Mesenchymal stem cell (in vitro differentiated cells and primary cell): Measurements from ENCODE around the gene FLOT1.
"Not testable (repeated sequence)": the region's sequence is repeated elsewhere in the genome, so short reads cannot be mapped to it uniquely, and the experiment has no call there.

Experiments used
- DNase-seq: peaks from one replicate; pipeline ENCODE4 v3.0.0-alpha.2; 2013
- H2AFZ ChIP-seq: one replicate; pipeline ENCODE4 v1.6.1; 2013; ENCODE audit warnings: low read depth, mild to moderate bottlenecking, control low read depth, inconsistent platforms, low read length, moderate library complexity
- H2AK5ac ChIP-seq: 2 replicates; pipeline ENCODE4 v1.6.1; 2013; ENCODE audit warnings: low read length, moderate library complexity, mild to moderate bottlenecking, inconsistent platforms; ENCODE audit not compliant: severe bottlenecking
- H2BK120ac ChIP-seq: one replicate; pipeline ENCODE4 v1.6.1; 2013; ENCODE audit warnings: low read depth, mild to moderate bottlenecking, inconsistent platforms, low read length, moderate library complexity
- H2BK12ac ChIP-seq, 2 experiments: one replicate each; pipeline ENCODE4 v1.6.1; 2013; ENCODE audit warnings: inconsistent platforms in 2 of 2, low read length in 2 of 2, mild to moderate bottlenecking in 2 of 2, moderate library complexity in 2 of 2, control low read depth in 1 of 2
- H2BK15ac ChIP-seq: one replicate; pipeline ENCODE4 v1.6.1; 2013; ENCODE audit warnings: mild to moderate bottlenecking, low read depth, inconsistent platforms; ENCODE audit not compliant: poor library complexity, severe bottlenecking
- H2BK5ac ChIP-seq: 2 replicates; pipeline ENCODE4 v1.6.1; 2013; ENCODE audit warnings: low read depth, mild to moderate bottlenecking, low read length, control low read depth, inconsistent platforms; ENCODE audit not compliant: poor library complexity, severe bottlenecking
- H3K14ac ChIP-seq, 2 experiments: one replicate each; pipeline ENCODE4 v1.6.1; 2013; ENCODE audit warnings: inconsistent platforms in 2 of 2, low read length in 2 of 2, control low read depth in 1 of 2, mild to moderate bottlenecking in 1 of 2, moderate library complexity in 1 of 2
- H3K18ac ChIP-seq, 2 experiments: one replicate each; pipeline ENCODE4 v1.6.1; 2013; ENCODE audit warnings: inconsistent platforms in 2 of 2, low read length in 2 of 2, control low read depth in 1 of 2, low read depth in 1 of 2, mild to moderate bottlenecking in 1 of 2
- H3K23ac ChIP-seq, 2 experiments: one replicate each; pipeline ENCODE4 v1.6.1; 2013; ENCODE audit warnings: inconsistent platforms in 2 of 2, low read length in 2 of 2, mild to moderate bottlenecking in 2 of 2, moderate library complexity in 2 of 2, control low read depth in 1 of 2
- H3K27ac ChIP-seq: 2 replicates; pipeline ENCODE4 v1.5.1; 2013; ENCODE audit warnings: mild to moderate bottlenecking, moderate library complexity, low read length, control low read depth, inconsistent platforms; ENCODE audit not compliant: poor library complexity, severe bottlenecking
- H3K27me3 ChIP-seq, 2 experiments: 2 replicates each; pipeline versions ENCODE4 v1.6.1 to v1.7.0; 2013; ENCODE audit warnings: low read length in 2 of 2, mild to moderate bottlenecking in 2 of 2, moderate library complexity in 2 of 2, control low read depth in 1 of 2, inconsistent platforms in 1 of 2; ENCODE audit not compliant: control insufficient read depth in 1 of 2, insufficient read depth in 1 of 2
- H3K36me3 ChIP-seq, 2 experiments: 2 replicates each; pipeline versions ENCODE4 v1.6.1 to v1.7.0; 2013; ENCODE audit warnings: low read length in 2 of 2, control low read depth in 1 of 2, inconsistent platforms in 1 of 2, low read depth in 1 of 2, mild to moderate bottlenecking in 1 of 2; ENCODE audit not compliant: insufficient read depth in 2 of 2, control insufficient read depth in 1 of 2
- H3K4ac ChIP-seq, 2 experiments: one replicate each; pipeline ENCODE4 v1.6.1; 2013; ENCODE audit warnings: inconsistent platforms in 2 of 2, low read length in 2 of 2, mild to moderate bottlenecking in 2 of 2, moderate library complexity in 2 of 2, control low read depth in 1 of 2, low read depth in 1 of 2
- H3K4me1 ChIP-seq: 2 replicates; pipeline ENCODE4 v1.6.1; 2013; ENCODE audit warnings: low read depth, low read length, control low read depth; ENCODE audit not compliant: control insufficient read depth, insufficient read depth
- H3K4me2 ChIP-seq: 2 replicates; pipeline ENCODE4 v1.6.1; 2013; ENCODE audit warnings: low read length, mild to moderate bottlenecking, inconsistent platforms; ENCODE audit not compliant: poor library complexity, severe bottlenecking
- H3K4me3 ChIP-seq, 2 experiments: 2 replicates each; pipeline versions ENCODE4 v1.5.1 to v1.7.0; 2013; ENCODE audit warnings: low read length in 2 of 2, mild to moderate bottlenecking in 2 of 2, control low read depth in 1 of 2, low read depth in 1 of 2; ENCODE audit not compliant: insufficient read depth in 1 of 2
- H3K79me1 ChIP-seq: replicated peaks from 2 replicates; pipeline ENCODE4 v1.6.1; 2013; ENCODE audit warnings: mild to moderate bottlenecking, control low read depth, low read length, inconsistent platforms; ENCODE audit not compliant: poor library complexity, severe bottlenecking
- H3K9ac ChIP-seq: 2 replicates; pipeline ENCODE4 v1.7.0; 2013; ENCODE audit warnings: mild to moderate bottlenecking, low read length, moderate library complexity
- H3K9me3 ChIP-seq: 2 replicates; pipeline ENCODE4 v1.7.0; 2013; ENCODE audit warnings: mild to moderate bottlenecking, low read length; ENCODE audit not compliant: control insufficient read depth
- H4K8ac ChIP-seq: one replicate; pipeline ENCODE4 v1.6.1; 2013; ENCODE audit warnings: inconsistent platforms, mild to moderate bottlenecking, low read length, moderate library complexity
- H4K91ac ChIP-seq: one replicate; pipeline ENCODE4 v1.6.1; 2013; ENCODE audit warnings: mild to moderate bottlenecking, low read length, inconsistent platforms
- WGBS: methylation state at CpG from one replicate; pipeline ENCODE4 v1.1.7; 2013; ENCODE audit warnings: mixed read lengths; 5-methylcytosine and 5-hydroxymethylcytosine counted together

FLOT1 gene

DNA sequence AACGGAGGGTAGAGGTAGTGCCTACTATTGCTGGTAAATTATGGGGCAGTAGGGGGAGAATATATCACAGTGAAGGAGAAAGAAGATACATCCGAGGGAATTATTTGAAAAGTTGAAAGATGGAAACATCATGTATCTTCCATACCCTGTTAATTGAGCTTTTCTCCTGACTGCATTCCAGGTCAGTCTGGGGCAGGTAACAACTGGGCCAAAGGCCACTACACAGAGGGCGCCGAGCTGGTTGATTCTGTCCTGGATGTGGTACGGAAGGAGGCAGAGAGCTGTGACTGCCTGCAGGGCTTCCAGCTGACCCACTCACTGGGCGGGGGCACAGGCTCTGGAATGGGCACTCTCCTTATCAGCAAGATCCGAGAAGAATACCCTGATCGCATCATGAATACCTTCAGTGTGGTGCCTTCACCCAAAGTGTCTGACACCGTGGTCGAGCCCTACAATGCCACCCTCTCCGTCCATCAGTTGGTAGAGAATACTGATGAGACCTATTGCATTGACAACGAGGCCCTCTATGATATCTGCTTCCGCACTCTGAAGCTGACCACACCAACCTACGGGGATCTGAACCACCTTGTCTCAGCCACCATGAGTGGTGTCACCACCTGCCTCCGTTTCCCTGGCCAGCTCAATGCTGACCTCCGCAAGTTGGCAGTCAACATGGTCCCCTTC lies 19.2 kb downstream of the FLOT1 start:
- peak overlapping the region in 1 of 2 experiments; percentile 87 for H3K4me3 ChIP-seq
- WGBS = 85% methylated on average over 15 of the region's 16 CpGs
- peaks cover 38 to 56% of the 10 kb centered on the region in 2 experiments for H3K36me3 ChIP-seq
- DNase-seq, H2BK15ac ChIP-seq, H2BK120ac ChIP-seq, H2AK5ac ChIP-seq, H3K14ac ChIP-seq, H4K91ac ChIP-seq, H2BK5ac ChIP-seq, H2AFZ ChIP-seq, H3K9me3 ChIP-seq, H3K27me3 ChIP-seq, H3K18ac ChIP-seq, H3K4ac ChIP-seq, H3K79me1 ChIP-seq, H4K8ac ChIP-seq, H2BK12ac ChIP-seq: not testable (repeated sequence)
- peak overlapping the region in 1 of 2 experiments; percentile 50 for H3K23ac ChIP-seq
- peak overlapping the region; percentile 39 for H3K4me2 ChIP-seq
- peak overlapping the region; percentile 28 for H3K27ac ChIP-seq
- H3K4me1 ChIP-seq = peaks cover 18% of the 10 kb centered on the region
- peak overlapping the region; percentile 96 for H3K9ac ChIP-seq

DNA sequence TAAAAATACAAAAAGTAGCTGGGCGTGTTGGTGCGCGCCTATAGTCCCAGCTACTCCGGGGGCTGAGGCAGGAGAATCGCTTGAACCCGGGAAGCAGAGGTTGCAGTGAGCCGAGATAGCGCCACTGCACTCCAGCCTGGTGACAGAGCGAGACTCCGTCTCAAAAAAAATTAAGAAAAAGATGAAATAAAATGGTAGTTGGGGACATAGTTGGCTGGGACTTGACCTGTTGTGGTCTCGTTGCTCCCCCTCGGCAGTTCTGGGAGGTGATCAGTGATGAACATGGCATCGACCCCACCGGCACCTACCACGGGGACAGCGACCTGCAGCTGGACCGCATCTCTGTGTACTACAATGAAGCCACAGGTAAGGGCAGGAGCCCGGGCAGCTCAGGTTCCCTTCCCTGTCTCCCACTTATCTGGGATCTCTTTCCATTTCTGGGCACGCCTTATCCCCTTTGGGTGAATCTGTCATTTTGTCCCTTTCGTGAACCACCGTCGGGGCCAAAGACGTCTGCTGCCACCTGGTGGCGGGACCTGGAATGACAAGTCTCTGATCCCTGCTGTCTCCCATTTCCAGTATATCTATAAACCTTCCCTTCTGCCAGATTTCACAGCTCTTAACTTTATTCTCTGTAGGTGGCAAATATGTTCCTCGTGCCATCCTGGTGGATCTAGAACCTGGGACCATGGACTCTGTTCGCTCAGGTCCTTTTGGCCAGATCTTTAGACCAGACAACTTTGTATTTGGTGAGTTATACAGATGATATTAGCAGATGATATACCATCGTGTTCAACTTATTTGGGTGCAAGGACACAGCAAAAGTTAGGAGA lies 20.0 kb downstream of the FLOT1 start:
- Histone ChIP-seq H3K23ac (no peak overlapping the region), H3K9me3 (no peaks in the 10 kb centered on the region), H4K91ac (no peak overlapping the region), H3K4me1 (peaks cover 16% of the 10 kb centered on the region), H3K18ac (peak overlapping the region in 1 of 2 experiments; percentile 46), H3K27me3 (no peaks in the 10 kb centered on the region), H2AK5ac (no peak overlapping the region), H2BK120ac (no peak overlapping the region), H3K27ac (peak overlapping the region; percentile 97), H2BK5ac (no peak overlapping the region), H3K9ac (peak overlapping the region; percentile 96), H2BK12ac (no peak overlapping the region), H2AFZ (no peak overlapping the region), H2BK15ac (no peak overlapping the region), H3K79me1 (no peaks in the 10 kb centered on the region), H3K36me3 (peaks cover 33 to 48% of the 10 kb centered on the region in 2 experiments), H3K14ac (no peak overlapping the region), H3K4ac (no peak overlapping the region), H4K8ac (no peak overlapping the region), H3K4me3 (peak overlapping the region; percentile 84 to 87), H3K4me2 (peak overlapping the region; percentile 67)
- DNase-seq = peak; percentile 83
- 21% methylated on average over 27 of the region's 27 CpGs for WGBS

- not testable (repeated sequence) for H3K14ac ChIP-seq, H3K23ac ChIP-seq, H4K91ac ChIP-seq, H3K27me3 ChIP-seq, H3K9me3 ChIP-seq, H2AK5ac ChIP-seq, H2AFZ ChIP-seq, H3K79me1 ChIP-seq, H4K8ac ChIP-seq, H2BK15ac ChIP-seq, H2BK12ac ChIP-seq, H2BK120ac ChIP-seq
- peak overlapping the region; percentile 3 to 84 for H3K18ac ChIP-seq
- H3K4me1 ChIP-seq = peaks cover 16% of the 10 kb centered on the region
- peak overlapping the region; percentile 84 to 87 for H3K4me3 ChIP-seq
- H3K4ac ChIP-seq = peak overlapping the region in 1 of 2 experiments; percentile 98
- 3% methylated on average over 10 of the region's 10 CpGs for WGBS
- H3K27ac ChIP-seq = peak overlapping the region; percentile 97
- peak overlapping the region; percentile 76 for H2BK5ac ChIP-seq
- peak overlapping the region; percentile 67 for H3K4me2 ChIP-seq
- peak; percentile 59 for DNase-seq
- peaks cover 33 to 42% of the 10 kb centered on the region in 2 experiments for H3K36me3 ChIP-seq
- peak overlapping the region; percentile 96 for H3K9ac ChIP-seq
Measured at GRCh38 chr6:30722025-30722279, 20.5 kb downstream of the FLOT1 start.
